ENCODE measurements around the gene IGFBP3.

DNA sequence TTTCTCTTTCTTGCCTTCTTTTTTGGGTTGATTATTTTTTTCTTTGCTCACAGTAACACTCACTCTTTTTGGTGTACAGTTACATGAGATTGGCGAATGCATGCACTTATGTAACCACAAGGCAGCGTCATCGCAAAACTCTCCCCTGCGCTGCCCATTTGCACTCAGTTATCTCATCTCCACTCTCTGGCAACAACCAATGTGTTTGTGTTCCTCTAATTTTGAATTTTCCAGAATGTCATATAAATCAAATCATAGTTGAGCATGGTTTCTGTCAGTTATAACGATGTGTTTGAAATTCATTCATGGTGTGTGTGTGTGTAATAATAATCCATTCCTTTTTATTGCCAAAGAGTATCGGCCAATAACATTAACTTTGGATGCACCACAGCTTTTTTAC is 23.0 kb upstream of the IGFBP3 start:
- TF ChIP-seq POLR2A (IDR thresholded peaks at IDR 0.05), result no peak
- TF ChIP-seq, protein P1, sequence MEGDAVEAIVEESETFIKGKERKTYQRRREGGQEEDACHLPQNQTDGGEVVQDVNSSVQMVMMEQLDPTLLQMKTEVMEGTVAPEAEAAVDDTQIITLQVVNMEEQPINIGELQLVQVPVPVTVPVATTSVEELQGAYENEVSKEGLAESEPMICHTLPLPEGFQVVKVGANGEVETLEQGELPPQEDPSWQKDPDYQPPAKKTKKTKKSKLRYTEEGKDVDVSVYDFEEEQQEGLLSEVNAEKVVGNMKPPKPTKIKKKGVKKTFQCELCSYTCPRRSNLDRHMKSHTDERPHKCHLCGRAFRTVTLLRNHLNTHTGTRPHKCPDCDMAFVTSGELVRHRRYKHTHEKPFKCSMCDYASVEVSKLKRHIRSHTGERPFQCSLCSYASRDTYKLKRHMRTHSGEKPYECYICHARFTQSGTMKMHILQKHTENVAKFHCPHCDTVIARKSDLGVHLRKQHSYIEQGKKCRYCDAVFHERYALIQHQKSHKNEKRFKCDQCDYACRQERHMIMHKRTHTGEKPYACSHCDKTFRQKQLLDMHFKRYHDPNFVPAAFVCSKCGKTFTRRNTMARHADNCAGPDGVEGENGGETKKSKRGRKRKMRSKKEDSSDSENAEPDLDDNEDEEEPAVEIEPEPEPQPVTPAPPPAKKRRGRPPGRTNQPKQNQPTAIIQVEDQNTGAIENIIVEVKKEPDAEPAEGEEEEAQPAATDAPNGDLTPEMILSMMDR (IDR thresholded peaks at IDR 0.05), result no peak

Data from lower leg skin (tissue), 3 donors.